HepG2 (cell line): ENCODE results near the gene GNB3. TPM values are rescaled to one million over a fixed set of nuclear protein-coding genes. Genes with fewer than 3 reads are reported as not detected.

Source experiments
- ATAC-seq: fragments of 200-7000 bp; cut with Tn5 transposase; 3 replicates; pipeline ENCODE4 v1.9.1; 2020; ENCODE audit warnings: mild to moderate bottlenecking, moderate library complexity
- BruUV-seq: library from RNA; stranded (reverse); fragments of 400-500 nt; replicated peaks from 2 replicates; lab custom pipeline; 2021; lab: Mats Ljungman, UMichigan
- CTCF ChIA-PET: fragments of 300-600 bp; formaldehyde crosslinking; extraction: SDS; loops from one replicate; lab custom pipeline; 2021; ENCODE audit warnings: low total read pairs, inconsistent platforms, low intra/inter-chr PET ratio; lab: Yijun Ruan, JAX
- POLR2A ChIA-PET: fragments of 350-600 bp; sonication (Branson Sonifier 250); formaldehyde crosslinking; loops from one replicate; lab custom pipeline; 2020; ENCODE audit warnings: antibody characterized with exemption, inconsistent platforms; lab: Yijun Ruan, JAX
- DNase-seq: peaks from one replicate; pipeline ENCODE4 v3.0.0-alpha.2; 2015; ENCODE audit warnings: low spot score
- FAIRE-seq: peaks from 3 replicates; lab custom pipeline; 2011; peaks lifted over from hg19 to GRCh38; lab: Jason Lieb, UNC
- H2AFZ ChIP-seq: one replicate; pipeline ENCODE4 v1.6.1; 2011; ENCODE audit warnings: low read length, inconsistent platforms
- H3K27ac ChIP-seq: fragments of 300-600 bp; 3 replicates; pipeline ENCODE4 v1.8.0; 2011; ENCODE audit warnings: mixed run types, mild to moderate bottlenecking, mixed read lengths, low read length, inconsistent platforms; ENCODE audit not compliant: insufficient read depth; ENCODE audit errors: extremely low read length
- H3K27me3 ChIP-seq, 2 experiments: fragments of 200-600 bp in 1 of 2; 2 replicates in 1 of 2; 3 replicates in 1 of 2; pipeline versions ENCODE4 v1.6.0 to v1.8.0; 2011; ENCODE audit warnings: low read length in 2 of 2, mild to moderate bottlenecking in 2 of 2, moderate library complexity in 2 of 2, inconsistent platforms in 1 of 2; ENCODE audit not compliant: insufficient read depth in 2 of 2, control insufficient read depth in 1 of 2
- H3K36me3 ChIP-seq, 2 experiments: fragments of 200-600 bp in 1 of 2; replicated peaks in 1 of 2; 2 replicates in 1 of 2; 3 replicates in 1 of 2; pipeline versions ENCODE4 v1.5.1 to v1.8.0; 2011; ENCODE audit warnings: low read length in 2 of 2, inconsistent platforms in 1 of 2; ENCODE audit not compliant: insufficient read depth in 2 of 2, control insufficient read depth in 1 of 2
- H3K4me1 ChIP-seq: 2 replicates; pipeline ENCODE4 v1.5.1; 2012; ENCODE audit warnings: low read length, inconsistent platforms; ENCODE audit not compliant: insufficient read depth
- H3K4me2 ChIP-seq: 2 replicates; pipeline ENCODE4 v1.6.0; 2011; ENCODE audit warnings: low read depth, low read length, inconsistent platforms
- H3K4me3 ChIP-seq, 3 experiments: fragments of 200-600 bp in 1 of 3; sonication (generic), shearing (Covaris generic) in 1 of 3; replicated peaks in 1 of 3; 2 replicates each; pipeline ENCODE4 v1.5.1; 2011 to 2016; ENCODE audit warnings: low read length in 3 of 3, inconsistent platforms in 2 of 3, low read depth in 2 of 3, mild to moderate bottlenecking in 2 of 3, control low read depth in 1 of 3, mixed read lengths in 1 of 3; ENCODE audit not compliant: insufficient read depth in 1 of 3
- H3K79me2 ChIP-seq: one replicate; pipeline ENCODE4 v1.6.1; 2011; ENCODE audit warnings: low read length, inconsistent platforms; ENCODE audit not compliant: insufficient read depth
- H3K9ac ChIP-seq: 2 replicates; pipeline ENCODE4 v1.6.0; 2011; ENCODE audit warnings: mild to moderate bottlenecking, low read depth, low read length, inconsistent platforms; ENCODE audit not compliant: insufficient read depth
- H3K9me3 ChIP-seq: 2 replicates; pipeline ENCODE4 v1.5.1; 2012; ENCODE audit warnings: mild to moderate bottlenecking, low read length
- H4K20me1 ChIP-seq: 2 replicates; pipeline ENCODE4 v1.6.0; 2011; ENCODE audit warnings: inconsistent platforms, mild to moderate bottlenecking, low read length, moderate library complexity; ENCODE audit not compliant: insufficient read depth
- E2F5 ChIP-seq: sonication (generic); formaldehyde crosslinking; conservative IDR thresholded peaks from 2 replicates; pipeline ENCODE4 v1.4.0; 2020; ENCODE audit warnings: missing genetic modification reagents
- EP300 ChIP-seq, 3 experiments: sonication (generic) in 1 of 3; formaldehyde crosslinking in 1 of 3; IDR thresholded peaks; 2 replicates each; pipeline versions ENCODE4 v1.5.1 to v1.6.1; 2011 to 2020; ENCODE audit warnings: low read depth in 2 of 3, low read length in 2 of 3, borderline replicate concordance in 1 of 3, improper control_type of control experiment in 1 of 3, mild to moderate bottlenecking in 1 of 3, missing genetic modification reagents in 1 of 3, moderate library complexity in 1 of 3
- HIC2 ChIP-seq: sonication (generic); formaldehyde crosslinking; IDR thresholded peaks from 2 replicates; pipeline ENCODE4 v1.9.0; 2022; ENCODE audit warnings: low read depth, missing genetic modification reagents
- IKZF5 ChIP-seq: IDR thresholded peaks from 2 replicates; pipeline ENCODE4 v1.6.1; 2018; ENCODE audit warnings: missing genetic modification reagents, mild to moderate bottlenecking, missing compliant biosample characterization
- MTERF4 ChIP-seq: sonication (generic); formaldehyde crosslinking; IDR thresholded peaks from 2 replicates; pipeline ENCODE4 v1.8.0; 2023; ENCODE audit warnings: mild to moderate bottlenecking, missing genetic modification reagents
- SMARCE1 ChIP-seq: fragments of 450-650 bp; IDR thresholded peaks from 2 replicates; pipeline ENCODE4 v1.6.1; 2017; ENCODE audit warnings: borderline replicate concordance
- ZBTB1 ChIP-seq: sonication (generic); formaldehyde crosslinking; IDR thresholded peaks from 2 replicates; pipeline ENCODE4 v1.4.0; 2020; ENCODE audit warnings: missing genetic modification reagents, borderline replicate concordance
- ZBTB25 ChIP-seq: IDR thresholded peaks from 2 replicates; pipeline ENCODE4 v1.6.1; 2018; ENCODE audit warnings: missing genetic modification reagents
- ZBTB7B ChIP-seq: sonication (generic); formaldehyde crosslinking; IDR thresholded peaks from 2 replicates; pipeline ENCODE4 v1.4.0; 2020; ENCODE audit warnings: missing genetic modification reagents
- ZNF430 ChIP-seq: sonication (generic); formaldehyde crosslinking; IDR thresholded peaks from 2 replicates; pipeline ENCODE4 v1.9.0; 2021; ENCODE audit warnings: mild to moderate bottlenecking, missing genetic modification reagents
- ZNF460 ChIP-seq: sonication (generic); formaldehyde crosslinking; IDR thresholded peaks from 2 replicates; pipeline ENCODE4 v1.5.1; 2020; ENCODE audit warnings: missing genetic modification reagents, mild to moderate bottlenecking, borderline replicate concordance
- ZNF510 ChIP-seq: sonication (generic); formaldehyde crosslinking; IDR thresholded peaks from 2 replicates; pipeline ENCODE4 v1.4.0; 2020; ENCODE audit warnings: low read depth, mild to moderate bottlenecking, missing genetic modification reagents
- ZNF598 ChIP-seq: sonication (generic); formaldehyde crosslinking; IDR thresholded peaks from 2 replicates; pipeline ENCODE4 v1.5.1; 2020; ENCODE audit warnings: mild to moderate bottlenecking, missing genetic modification reagents, borderline replicate concordance
- ZNF605 ChIP-seq: sonication (generic); formaldehyde crosslinking; IDR thresholded peaks from 2 replicates; pipeline ENCODE4 v1.8.0; 2022; ENCODE audit warnings: mild to moderate bottlenecking, missing genetic modification reagents
- WGBS: methylation state at CpG from one replicate; pipeline ENCODE4 v1.1.6; 2017; ENCODE audit warnings: low lambda C conversion rate; 5-methylcytosine and 5-hydroxymethylcytosine counted together
- in situ Hi-C: cut with HindIII; loops from 2 replicates; pipeline ENCODE4 v1.10.0; 2017; ENCODE audit warnings: low pct_unique_long_range_greater_than_20kb; ENCODE audit not compliant: extremely low pct_ligation_motif_present
- intact Hi-C: fragments of 100-400 bp; cut with micrococcal nuclease; formaldehyde crosslinking; loops from one replicate; pipeline ENCODE4 v1.10.0; 2022; ENCODE audit not compliant: unreplicated experiment
- polyA plus RNA-seq, 8 experiments: library from polyadenylated mRNA; depleted of rRNA in 3 of 8; stranded (reverse) in 7 of 8; unstranded in 1 of 8; fragments of >200 nt; fragmentation: Illumina TruSeq in 4 of 8; extraction: Trizol in 4 of 8; gene quantifications; 2 replicates each; pipeline versions ENCODE4 v1.2.1 to v1.2.3, GENCODE V29; 2011 to 2016; ENCODE audit warnings: low read depth in 4 of 8, missing spikeins in 1 of 8, mixed read lengths in 1 of 8; ENCODE audit not compliant: insufficient read depth in 1 of 8
- total RNA-seq, 5 experiments: library from RNA; depleted of rRNA; stranded (reverse); fragments of >200 nt; fragmentation: Illumina TruSeq; extraction: Trizol; gene quantifications; 2 replicates each; pipeline ENCODE4 v1.2.3, GENCODE V29; 2016; ENCODE audit warnings: low read depth in 1 of 5

Gene GNB3
- total and polyA plus RNA-seq, 2 of the 13 experiments (the other 11 are each of a cell fraction or from before 2014, with no cell fraction given): 1.3 to 3.6 TPM

GRCh38 chr12:6851153-6851920 lies 10.6 kb downstream of the GNB3 start, which contains the start of gene CDCA3:
CDCA3 (minus strand) TSS chr12:6851286; CDS start chr12:6850952, 334 bp downstream.
- in situ Hi-C loops (no loop called here), intact Hi-C loops (loop anchor here (1.0 kb wide), 1 partner anchor 22 kb away; the partner anchor contains the start of gene SPSB2)
- DNase-seq (peak; percentile 99), ATAC-seq (peak; percentile 83), FAIRE-seq (peak; percentile 98)
- no peaks in the 10 kb centered on the region; the same call in 1 of the 2 replicates for H4K20me1 ChIP-seq
- peak within 1 kb of the TSS; percentile 25 for H2AFZ ChIP-seq
- WGBS: under 1% methylated on average over 35 of the region's 37 CpGs
- ChIA-PET POLR2A (interaction anchor here (0.8 to 5.2 kb wide), 24 partner anchors 10 to 317 kb away, joined by 3 to 132 read pairs (median 12); partner anchors contain the start of genes C12orf57, COPS7A, GAPDH and GNB3), CTCF (no interaction called here)
- BruUV-seq: no TSS peak
- H3K4me3 ChIP-seq: peak within 1 kb of the TSS; percentile 65 to 95 (median 79)
- no peaks in the 10 kb centered on the region for H3K9me3 ChIP-seq
- H3K4me2 ChIP-seq: peak within 1 kb of the TSS; percentile 92
- H3K27me3 ChIP-seq: no peaks in the 10 kb centered on the region
- peak within 1 kb of the TSS; percentile 82 for H3K27ac ChIP-seq
- H3K4me1 ChIP-seq: peaks cover 33% of the 10 kb centered on the region
- H3K9ac ChIP-seq: peak within 1 kb of the TSS; percentile 86
- peaks cover 37% of the 10 kb centered on the region for H3K79me2 ChIP-seq
- peaks cover 8 to 43% of the 10 kb centered on the region in 2 experiments for H3K36me3 ChIP-seq
- TF ChIP-seq ZBTB1 (no peak), ZNF598 (CRISPR knock-in tag) (0 out of 2 replicates have a peak, but pooled peaks have one; percentile 10), IKZF5 (peak; percentile 57; the same call in 1 of the 2 replicates), HIC2 (CRISPR knock-in tag) (no peak; the same call in 1 of the 2 replicates), E2F5 (CRISPR knock-in tag) (peak; percentile 98), ZNF510 (CRISPR knock-in tag) (0 out of 2 replicates have a peak, but pooled peaks have one; percentile 35), ZNF460 (CRISPR knock-in tag) (no peak), ZNF605 (CRISPR knock-in tag) (peak; percentile 64; the same call in 1 of the 2 replicates), SMARCE1 (no peak), EP300 (IDR thresholded peaks at IDR 0.05; ENCODE audit: low read depth in 2 of 2, low read length in 2 of 2) (0 out of 4 replicates have a peak, but pooled peaks of 1 of the 2 experiments have one; percentile 10), EP300 (CRISPR knock-in tag; IDR thresholded peaks at IDR 0.05; ENCODE audit: borderline replicate concordance) (no peak), ZBTB7B (CRISPR knock-in tag) (peak; percentile 93), ZNF430 (CRISPR knock-in tag) (peak; percentile 15; the same call in 1 of the 2 replicates), ZBTB25 (CRISPR knock-in tag) (no peak), MTERF4 (CRISPR knock-in tag) (no peak)
